Erythroblast (primary cell): ENCODE measurements around the gene ARHGAP44.

ENCODE experiments used
- GATA1 ChIP-seq: IDR thresholded peaks from 2 replicates; pipeline ENCODE4 v1.6.1; 2011; ENCODE audit warnings: low read depth, mild to moderate bottlenecking, control low read depth, low read length, moderate library complexity
- POLR2A ChIP-seq: IDR thresholded peaks from 2 replicates; pipeline ENCODE4 v1.6.1; 2011; ENCODE audit warnings: mild to moderate bottlenecking, low read length

GRCh38 chr17:13031718-13032350 lies 242.5 kb downstream of the ARHGAP44 start:
- TF ChIP-seq POLR2A = no peak
- no peak for TF ChIP-seq GATA1
